Cerebellar cortex (tissue), 1 donor: Measurements from ENCODE around the gene CRYL1.

Source experiments
- DNase-seq: peaks from one replicate; pipeline ENCODE4 v3.0.0-alpha.2; 2015; ENCODE audit warnings: low spot score

The CRYL1 gene

GRCh38 chr13:20492641-20493040 lies 33.0 kb downstream of the CRYL1 start:
- peak; percentile 23 for DNase-seq

- DNase-seq = no peak
Observed at GRCh38 chr13:20491926-20492435, 33.7 kb downstream of the CRYL1 start.

- DNase-seq = peak; percentile 43
Observed at GRCh38 chr13:20489185-20489820, 36.4 kb downstream of the CRYL1 start.

DNA sequence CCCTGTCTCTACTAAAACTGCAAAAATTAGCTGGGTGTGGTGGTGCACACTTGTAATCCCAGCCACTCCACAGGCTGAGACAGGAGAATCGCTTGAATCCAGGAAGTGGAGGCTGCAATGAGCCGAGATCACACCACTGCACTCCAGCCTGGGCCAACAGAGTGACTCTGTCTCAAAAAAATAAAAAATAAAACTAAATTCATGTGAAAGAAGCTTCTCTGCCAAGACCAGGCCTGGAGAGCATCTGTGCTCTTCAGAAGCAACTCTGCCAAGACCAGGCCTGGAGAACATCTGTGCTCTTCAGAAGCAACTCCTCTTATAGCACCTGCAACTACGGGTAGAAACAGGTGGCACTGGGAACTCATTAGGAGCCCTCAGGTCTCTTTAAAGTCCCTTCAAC lies 37.7 kb downstream of the CRYL1 start:
- DNase-seq = no peak

DNA sequence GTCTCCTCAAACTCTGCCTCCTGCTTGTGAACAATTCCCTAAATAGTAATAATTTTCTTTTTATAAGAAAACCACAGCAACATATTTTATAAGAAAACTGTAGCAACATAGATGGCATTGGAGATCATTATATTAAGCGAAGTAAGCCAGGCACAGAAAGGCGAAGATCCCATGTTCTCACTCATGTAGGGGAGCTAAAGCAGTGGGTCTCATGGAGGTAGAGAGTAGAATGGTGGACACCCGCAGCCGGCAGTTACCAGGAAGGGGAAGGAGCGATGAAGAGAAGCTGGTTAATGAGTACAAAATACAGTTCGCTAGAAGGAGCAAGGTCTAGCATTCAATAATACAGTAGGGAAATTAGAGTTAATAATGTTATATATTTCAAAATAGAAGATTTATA lies 42.9 kb downstream of the CRYL1 start:
- DNase-seq = no peak

DNA sequence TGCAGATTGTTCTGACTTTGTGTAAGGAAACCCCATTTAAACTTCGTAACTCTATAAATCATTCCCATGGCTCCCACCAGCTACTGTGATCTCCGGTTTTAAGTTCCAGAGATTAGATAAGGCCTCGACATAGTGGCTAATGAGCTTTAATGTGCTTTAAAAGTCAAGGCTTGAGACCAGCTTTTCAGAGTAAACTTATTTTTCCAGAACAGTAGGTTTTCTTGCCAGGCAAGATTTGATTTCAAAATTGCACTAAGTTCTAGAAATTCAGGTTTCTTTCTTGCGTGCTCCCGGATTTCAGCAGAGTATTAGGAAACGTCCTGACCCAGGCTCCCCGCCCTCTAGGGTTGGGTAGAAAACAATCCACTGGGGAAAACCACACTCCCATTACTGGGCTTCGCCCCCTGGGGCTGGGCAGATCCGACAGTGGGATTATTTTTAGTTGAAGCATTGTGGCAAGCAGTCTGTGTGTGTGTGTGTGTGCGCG lies 43.3 kb downstream of the CRYL1 start:
- no peak for DNase-seq

GRCh38 chr13:20477394-20477793 lies 48.3 kb downstream of the CRYL1 start:
- DNase-seq = no peak

DNA sequence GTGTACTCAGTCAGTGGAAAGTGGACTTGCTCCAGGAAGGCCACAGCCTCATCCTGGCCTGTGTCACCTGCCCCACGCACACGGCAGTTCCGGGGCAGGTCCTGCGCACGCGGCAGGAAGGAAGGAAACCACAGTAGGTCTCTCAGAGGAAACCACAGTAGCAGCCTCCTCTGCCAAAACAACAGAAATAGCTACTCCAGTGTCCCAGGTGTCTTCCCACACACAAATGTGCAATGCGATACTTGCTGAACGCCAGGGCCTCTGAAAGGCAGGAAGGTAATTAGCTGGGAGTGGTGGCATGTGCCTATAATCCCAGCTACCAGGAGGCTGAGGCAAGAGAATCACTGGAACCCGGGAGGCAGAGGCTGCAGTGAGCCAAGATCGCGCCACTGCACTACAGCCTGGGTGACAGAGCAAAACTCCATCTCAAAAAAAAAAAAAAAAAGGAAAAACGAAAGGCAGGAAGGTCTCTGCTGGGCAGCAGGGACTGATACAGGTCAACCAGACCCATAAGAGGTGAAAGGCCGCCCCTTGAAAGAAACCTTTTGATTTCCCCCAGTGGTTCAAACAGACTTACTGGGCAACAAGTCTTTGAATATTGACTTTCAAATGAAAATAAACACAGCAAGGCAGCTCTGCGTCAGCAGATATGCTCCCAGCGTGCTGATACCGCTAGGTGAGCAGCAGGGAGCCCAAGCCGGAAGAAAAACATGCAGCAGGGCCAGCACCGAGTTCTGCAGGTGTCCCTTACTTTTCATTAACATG lies 49.5 kb downstream of the CRYL1 start:
- DNase-seq = no peak

DNA sequence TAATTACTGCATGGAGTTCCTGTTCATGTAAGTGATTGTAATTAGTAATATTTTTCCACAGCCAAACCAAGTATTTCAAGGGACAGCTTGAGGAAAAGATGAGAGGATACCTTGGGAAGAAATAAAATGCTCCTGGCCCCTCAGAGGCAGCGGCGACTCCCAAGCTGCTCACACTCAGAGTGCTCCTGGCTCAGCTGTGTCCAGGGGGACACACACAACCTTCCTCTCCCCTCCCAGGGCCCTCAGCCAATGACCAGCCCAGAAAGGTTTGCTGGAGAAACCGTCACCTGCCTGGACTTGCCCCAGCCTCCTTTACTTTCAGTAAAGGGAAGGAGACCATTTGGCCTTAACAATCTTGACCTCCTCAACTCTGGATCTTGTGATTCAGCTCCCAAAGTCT lies 51.1 kb downstream of the CRYL1 start:
- no peak for DNase-seq

GRCh38 chr13:20473888-20474287 lies 51.8 kb downstream of the CRYL1 start:
- DNase-seq = no peak

GRCh38 chr13:20473139-20473538 lies 52.5 kb downstream of the CRYL1 start:
- no peak for DNase-seq

DNA sequence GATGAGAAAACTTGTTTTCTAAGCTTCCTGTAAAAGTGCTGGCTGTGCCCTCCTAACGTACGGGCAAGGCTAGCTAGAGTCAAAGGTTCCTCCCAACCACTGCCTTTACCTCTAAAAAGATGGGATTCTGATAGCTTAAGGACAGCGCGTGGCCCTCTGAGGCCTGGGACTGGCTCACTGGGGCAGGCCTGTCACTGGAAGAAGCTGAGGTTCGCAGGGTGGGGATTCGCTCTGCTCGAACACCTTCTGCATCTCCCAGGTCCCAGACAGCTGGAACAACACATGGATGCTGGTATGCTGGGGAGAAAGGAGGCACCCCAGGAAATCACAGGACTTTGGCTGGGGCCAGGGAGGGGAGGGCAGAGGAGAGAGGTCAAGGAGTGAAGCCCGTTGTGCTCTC lies 53.1 kb downstream of the CRYL1 start:
- DNase-seq = no peak

DNA sequence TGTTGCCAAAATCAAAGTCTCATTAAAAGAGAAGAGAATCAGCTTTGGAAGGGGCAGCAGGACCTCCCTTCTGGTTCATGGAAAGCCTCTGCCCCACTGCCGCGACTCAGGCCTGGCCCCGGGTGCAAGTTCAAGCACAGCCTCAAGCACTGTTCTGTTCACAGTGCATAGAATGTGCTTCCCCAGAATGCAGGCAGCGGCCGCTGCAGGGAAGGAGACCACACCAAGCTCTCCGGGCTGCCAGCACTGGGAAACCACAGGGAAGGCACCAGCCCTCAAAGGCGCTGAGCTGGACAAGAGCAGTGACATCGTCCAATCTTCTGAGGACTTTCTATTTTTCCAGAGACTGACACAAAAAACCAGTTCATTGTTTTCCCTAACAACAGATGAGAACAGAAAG lies 55.5 kb downstream of the CRYL1 start:
- no peak for DNase-seq

DNA sequence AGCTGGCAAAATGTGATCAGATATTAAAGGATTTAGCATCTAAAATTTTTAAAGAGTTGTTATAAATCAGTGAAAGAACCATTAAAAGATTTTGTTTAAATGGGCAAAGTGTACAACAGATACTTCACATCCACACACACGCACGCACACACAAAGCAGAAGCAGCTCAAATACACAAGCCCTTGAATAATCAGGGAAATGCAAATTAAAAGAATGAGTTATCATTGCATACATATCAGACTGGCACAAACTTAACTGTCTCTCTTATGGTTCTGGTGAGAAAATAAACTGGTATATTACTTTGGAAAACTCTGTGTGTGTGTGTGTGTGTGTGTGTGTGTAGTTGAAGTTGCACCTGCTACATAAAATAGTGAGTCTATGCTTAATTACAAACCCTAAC lies 59.3 kb downstream of the CRYL1 start:
- no peak for DNase-seq

DNA sequence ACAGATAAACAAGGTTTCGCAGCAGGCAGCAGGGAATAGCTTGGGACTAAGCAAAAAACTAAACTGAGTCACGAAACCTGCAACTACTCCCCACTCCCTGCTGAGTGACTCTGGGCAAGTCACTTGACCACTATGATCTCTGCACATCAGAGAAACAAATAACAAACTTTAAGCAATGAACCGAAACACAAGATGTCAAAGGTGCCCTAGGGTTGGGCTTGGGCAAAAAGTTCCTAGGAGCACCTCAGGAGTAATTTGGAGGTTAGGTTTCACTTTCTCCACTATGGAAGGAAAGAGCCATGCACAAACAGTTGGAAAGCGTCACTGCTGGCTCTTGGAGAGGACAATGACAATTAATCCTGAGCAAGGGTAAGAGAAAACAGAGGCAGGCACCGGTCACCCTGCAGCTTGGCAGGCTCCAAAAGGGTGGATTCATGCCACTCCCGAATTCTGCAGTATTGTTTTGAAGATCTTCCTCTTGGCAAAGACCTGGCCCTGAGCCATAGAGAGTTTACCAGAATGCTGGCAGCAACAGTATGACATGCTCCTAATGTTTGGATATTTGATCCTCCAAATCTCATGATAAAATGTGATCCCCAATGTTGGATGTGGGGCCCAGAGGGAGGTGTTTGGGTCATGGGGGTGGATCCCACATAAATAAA lies 60.3 kb downstream of the CRYL1 start:
- no peak for DNase-seq

GRCh38 chr13:20462921-20463320 lies 62.7 kb downstream of the CRYL1 start:
- no peak for DNase-seq

DNA sequence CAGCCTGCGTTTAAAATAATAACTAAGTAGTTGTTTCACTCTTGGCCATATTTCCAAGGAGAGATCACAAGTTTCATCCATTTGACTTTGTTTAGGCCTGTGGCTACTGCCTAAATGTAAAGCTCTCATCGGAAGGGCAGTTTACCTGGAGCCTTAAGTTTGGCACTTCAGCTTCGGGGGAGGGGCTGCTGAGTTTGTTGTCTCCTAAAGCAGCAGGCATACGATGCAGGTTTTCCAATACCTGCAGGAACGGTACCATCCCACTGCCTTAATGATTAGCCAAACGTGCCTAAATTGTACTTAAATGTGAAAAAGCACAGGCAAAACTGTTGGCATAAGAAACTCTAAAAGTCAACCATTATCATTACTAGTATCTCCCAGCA lies 63.1 kb downstream of the CRYL1 start:
- no peak for DNase-seq

GRCh38 chr13:20461860-20462532 lies 63.7 kb downstream of the CRYL1 start:
- no peak for DNase-seq

- DNase-seq = no peak
Observed at GRCh38 chr13:20461481-20461859, 64.2 kb downstream of the CRYL1 start.

- no peak for DNase-seq
Observed at GRCh38 chr13:20460761-20461160, 64.9 kb downstream of the CRYL1 start.

DNA sequence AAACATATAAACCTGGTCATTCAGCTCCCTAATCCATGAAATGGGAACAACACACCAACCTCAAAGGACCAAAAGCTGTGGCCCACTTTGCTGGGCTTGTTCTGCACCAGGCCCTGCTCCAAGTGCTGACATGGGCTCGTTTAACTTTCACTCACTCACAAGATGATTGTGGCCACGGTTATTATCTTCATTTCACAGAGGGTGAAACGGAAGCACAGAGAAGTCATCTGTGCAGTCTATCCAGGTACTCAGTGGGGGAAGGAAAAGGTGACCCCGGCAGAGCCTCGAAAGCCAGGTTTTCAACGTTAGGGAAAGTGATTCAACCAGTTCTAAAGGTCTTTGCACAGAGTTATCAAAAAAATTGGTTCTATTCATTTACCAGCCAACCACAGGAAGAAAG lies 68.0 kb downstream of the CRYL1 start:
- no peak for DNase-seq

DNA sequence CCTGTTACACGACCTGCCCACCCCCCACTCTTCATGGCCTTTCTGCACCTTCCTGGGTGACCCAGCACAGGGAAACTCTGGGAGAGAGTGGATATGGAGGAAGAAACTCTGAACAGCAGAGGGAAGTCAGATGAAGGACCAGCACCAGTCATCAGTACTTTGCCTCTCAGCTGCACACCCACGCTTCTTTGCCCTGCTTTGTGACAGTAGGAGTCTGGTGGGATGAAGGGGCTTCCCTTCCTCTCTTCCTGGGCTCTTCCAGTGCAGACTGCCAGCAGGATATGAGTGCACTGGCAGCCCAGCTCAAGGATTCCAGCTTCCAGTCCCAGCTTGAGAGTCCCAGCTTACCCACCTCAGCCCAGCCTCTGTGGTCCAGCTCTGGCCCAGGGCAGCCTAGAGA lies 68.9 kb downstream of the CRYL1 start:
- DNase-seq = no peak

- DNase-seq = no peak
Observed at GRCh38 chr13:20451397-20451796, 74.3 kb downstream of the CRYL1 start.
